ENCODE measurements around the gene TNFSF9. TPM values are rescaled to one million over a fixed set of nuclear protein-coding genes. Genes with fewer than 3 reads are reported as not detected.

Gene TNFSF9
- polyA plus RNA-seq, 1 of the 3 experiments (the other 2 are of a cell fraction), result 10.7 TPM

DNA sequence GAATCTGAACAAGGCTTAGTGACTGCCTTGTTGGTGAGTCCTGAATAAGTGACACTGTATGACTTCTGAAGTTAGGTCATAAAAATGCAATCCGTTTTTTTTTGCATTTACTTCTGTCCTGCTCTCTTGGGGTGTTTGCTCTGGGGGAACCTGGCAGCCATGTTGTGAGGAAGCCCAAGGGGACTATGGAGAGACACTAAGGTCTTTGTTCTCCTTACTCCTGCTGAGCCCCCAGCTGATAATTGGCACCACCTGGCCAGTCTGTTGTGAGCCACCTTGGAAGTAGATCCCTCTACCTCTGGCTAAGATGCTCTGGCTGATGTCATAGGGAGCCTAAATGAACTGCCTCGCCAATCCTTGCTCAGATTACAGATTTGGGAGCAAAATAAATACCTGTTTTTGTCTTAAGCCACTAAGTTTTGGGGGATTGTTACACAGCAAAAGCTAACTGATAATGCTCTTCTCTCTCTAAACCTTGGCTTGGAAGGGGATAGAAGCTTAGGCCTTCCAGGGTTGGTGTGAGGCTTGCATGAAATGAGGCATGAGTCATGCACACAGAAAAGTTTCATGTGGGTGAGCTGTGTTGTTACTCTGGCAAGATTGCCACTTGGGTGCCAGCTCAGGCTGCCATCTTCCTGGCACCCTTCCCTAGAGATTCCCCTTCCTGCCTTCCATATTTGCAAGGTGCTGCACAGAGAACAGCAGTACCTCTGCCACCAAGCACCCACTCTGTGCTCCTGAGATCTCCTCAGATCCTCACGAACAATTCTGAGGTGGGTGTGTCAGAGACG lies 38.8 kb upstream of the TNFSF9 start (continued):
- TF ChIP-seq, protein P1, sequence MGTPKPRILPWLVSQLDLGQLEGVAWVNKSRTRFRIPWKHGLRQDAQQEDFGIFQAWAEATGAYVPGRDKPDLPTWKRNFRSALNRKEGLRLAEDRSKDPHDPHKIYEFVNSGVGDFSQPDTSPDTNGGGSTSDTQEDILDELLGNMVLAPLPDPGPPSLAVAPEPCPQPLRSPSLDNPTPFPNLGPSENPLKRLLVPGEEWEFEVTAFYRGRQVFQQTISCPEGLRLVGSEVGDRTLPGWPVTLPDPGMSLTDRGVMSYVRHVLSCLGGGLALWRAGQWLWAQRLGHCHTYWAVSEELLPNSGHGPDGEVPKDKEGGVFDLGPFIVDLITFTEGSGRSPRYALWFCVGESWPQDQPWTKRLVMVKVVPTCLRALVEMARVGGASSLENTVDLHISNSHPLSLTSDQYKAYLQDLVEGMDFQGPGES (IDR thresholded peaks at IDR 0.05; ENCODE audit: low read depth, low read length), result no peak
- no peak for TF ChIP-seq MEF2A (IDR thresholded peaks at IDR 0.05; ENCODE audit: borderline replicate concordance, low read depth)

- Histone ChIP-seq H3K4me1 (ENCODE audit: control insufficient read depth in 1 of 2, insufficient read depth in 2 of 2, low read depth in 1 of 2, low read length in 1 of 2) (no peaks in the 10 kb centered on the region; a peak in 1 of 4 replicates), H3K9me3 (no peaks in the 10 kb centered on the region), H2AFZ (ENCODE audit: low read depth) (no peak overlapping the region), H3K4me3 (ENCODE audit: low read depth in 2 of 2, low read length in 1 of 2) (no peak overlapping the region), H3K79me2 (ENCODE audit: insufficient read depth) (no peaks in the 10 kb centered on the region), H3K27ac (ENCODE audit: low read depth in 2 of 2, low read length in 1 of 2) (no peak overlapping the region), H3K27me3 (ENCODE audit: insufficient read depth) (no peaks in the 10 kb centered on the region), H3F3A (replicated peaks; ENCODE audit: insufficient read depth) (no peaks in the 10 kb centered on the region), H3K4me2 (no peak overlapping the region), H3K9me2 (no peaks in the 10 kb centered on the region), H3K9ac (no peak overlapping the region), H4K20me1 (ENCODE audit: insufficient read depth) (no peaks in the 10 kb centered on the region), H3K36me3 (replicated peaks in 1 of 2; ENCODE audit: control insufficient read depth in 1 of 2, insufficient read depth in 2 of 2, low read length in 1 of 2) (no peaks in the 10 kb centered on the region)
- 72% methylated on average over 8 of the region's 8 CpGs for WGBS (ENCODE audit: low lambda C conversion rate)
- POLR2A ChIA-PET, result no interaction called here
- DNase-seq, result no peak
- TF ChIP-seq POLR2AphosphoS5 (IDR thresholded peaks at IDR 0.05; ENCODE audit: low read depth, low read length) (no peak), EZH2phosphoT487 (IDR thresholded peaks at IDR 0.05; ENCODE audit: borderline replicate concordance, low read depth) (no peak), RFX5 (IDR thresholded peaks at IDR 0.05; ENCODE audit: low read length) (no peak), MEF2A (IDR thresholded peaks at IDR 0.05; ENCODE audit: borderline replicate concordance, low read depth) (no peak), USF2 (IDR thresholded peaks at IDR 0.05; ENCODE audit: borderline replicate concordance, low read depth, low read length) (no peak)
- CTCF ChIA-PET, result interaction anchor here (0.8 kb wide), 1 partner anchor 9 kb away, joined by 4 read pairs; no protein-coding TSS in a partner anchor
These were observed 36.3 kb upstream of the TNFSF9 start for GRCh38 chr19:6494438-6495036.

GRCh38 chr19:6495947-6496346 lies 34.9 kb upstream of the TNFSF9 start:
- POLR2A ChIA-PET, result no interaction called here
- no peaks in the 10 kb centered on the region; a peak in 1 of 4 replicates for H3K4me1 ChIP-seq (ENCODE audit: control insufficient read depth in 1 of 2, insufficient read depth in 2 of 2, low read depth in 1 of 2, low read length in 1 of 2)
- CTCF ChIA-PET, result no interaction called here
- no peaks in the 10 kb centered on the region for H3K36me3 ChIP-seq (replicated peaks in 1 of 2; ENCODE audit: control insufficient read depth in 1 of 2, insufficient read depth in 2 of 2, low read length in 1 of 2)
- H3F3A ChIP-seq (replicated peaks; ENCODE audit: insufficient read depth), result no peaks in the 10 kb centered on the region
- no peaks in the 10 kb centered on the region for H3K79me2 ChIP-seq (ENCODE audit: insufficient read depth)
- H3K4me3 ChIP-seq (ENCODE audit: low read depth in 2 of 2, low read length in 1 of 2), result no peak overlapping the region
- no peak overlapping the region for H3K9ac ChIP-seq
- no peak overlapping the region for H3K27ac ChIP-seq (ENCODE audit: low read depth in 2 of 2, low read length in 1 of 2)
- no peak for DNase-seq
- no peaks in the 10 kb centered on the region for H4K20me1 ChIP-seq (ENCODE audit: insufficient read depth)
- H3K27me3 ChIP-seq (ENCODE audit: insufficient read depth), result no peaks in the 10 kb centered on the region
- 90% methylated on average over 10 of the region's 19 CpGs for WGBS (ENCODE audit: low lambda C conversion rate)
- no peaks in the 10 kb centered on the region for H3K9me2 ChIP-seq
- H3K4me2 ChIP-seq, result no peak overlapping the region
- no peak overlapping the region for H2AFZ ChIP-seq (ENCODE audit: low read depth)
- no peaks in the 10 kb centered on the region for H3K9me3 ChIP-seq
- TF ChIP-seq EP300 (IDR thresholded peaks at IDR 0.05; ENCODE audit: borderline replicate concordance in 1 of 2, low read depth in 1 of 2, low read length in 1 of 2) (no peak), FOSL2 (IDR thresholded peaks at IDR 0.05; ENCODE audit: borderline replicate concordance, low read depth) (no peak), SIN3A (IDR thresholded peaks at IDR 0.05; ENCODE audit: borderline replicate concordance, low read depth, low read length) (no peak), MEF2A (IDR thresholded peaks at IDR 0.05; ENCODE audit: borderline replicate concordance, low read depth) (no peak)
- TF ChIP-seq, protein P2, sequence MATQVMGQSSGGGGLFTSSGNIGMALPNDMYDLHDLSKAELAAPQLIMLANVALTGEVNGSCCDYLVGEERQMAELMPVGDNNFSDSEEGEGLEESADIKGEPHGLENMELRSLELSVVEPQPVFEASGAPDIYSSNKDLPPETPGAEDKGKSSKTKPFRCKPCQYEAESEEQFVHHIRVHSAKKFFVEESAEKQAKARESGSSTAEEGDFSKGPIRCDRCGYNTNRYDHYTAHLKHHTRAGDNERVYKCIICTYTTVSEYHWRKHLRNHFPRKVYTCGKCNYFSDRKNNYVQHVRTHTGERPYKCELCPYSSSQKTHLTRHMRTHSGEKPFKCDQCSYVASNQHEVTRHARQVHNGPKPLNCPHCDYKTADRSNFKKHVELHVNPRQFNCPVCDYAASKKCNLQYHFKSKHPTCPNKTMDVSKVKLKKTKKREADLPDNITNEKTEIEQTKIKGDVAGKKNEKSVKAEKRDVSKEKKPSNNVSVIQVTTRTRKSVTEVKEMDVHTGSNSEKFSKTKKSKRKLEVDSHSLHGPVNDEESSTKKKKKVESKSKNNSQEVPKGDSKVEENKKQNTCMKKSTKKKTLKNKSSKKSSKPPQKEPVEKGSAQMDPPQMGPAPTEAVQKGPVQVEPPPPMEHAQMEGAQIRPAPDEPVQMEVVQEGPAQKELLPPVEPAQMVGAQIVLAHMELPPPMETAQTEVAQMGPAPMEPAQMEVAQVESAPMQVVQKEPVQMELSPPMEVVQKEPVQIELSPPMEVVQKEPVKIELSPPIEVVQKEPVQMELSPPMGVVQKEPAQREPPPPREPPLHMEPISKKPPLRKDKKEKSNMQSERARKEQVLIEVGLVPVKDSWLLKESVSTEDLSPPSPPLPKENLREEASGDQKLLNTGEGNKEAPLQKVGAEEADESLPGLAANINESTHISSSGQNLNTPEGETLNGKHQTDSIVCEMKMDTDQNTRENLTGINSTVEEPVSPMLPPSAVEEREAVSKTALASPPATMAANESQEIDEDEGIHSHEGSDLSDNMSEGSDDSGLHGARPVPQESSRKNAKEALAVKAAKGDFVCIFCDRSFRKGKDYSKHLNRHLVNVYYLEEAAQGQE (IDR thresholded peaks at IDR 0.05; ENCODE audit: low read depth, low read length), result no peak
- TF ChIP-seq, protein P1 (IDR thresholded peaks at IDR 0.05; ENCODE audit: low read depth, low read length), result no peak
- TF ChIP-seq, protein P3, sequence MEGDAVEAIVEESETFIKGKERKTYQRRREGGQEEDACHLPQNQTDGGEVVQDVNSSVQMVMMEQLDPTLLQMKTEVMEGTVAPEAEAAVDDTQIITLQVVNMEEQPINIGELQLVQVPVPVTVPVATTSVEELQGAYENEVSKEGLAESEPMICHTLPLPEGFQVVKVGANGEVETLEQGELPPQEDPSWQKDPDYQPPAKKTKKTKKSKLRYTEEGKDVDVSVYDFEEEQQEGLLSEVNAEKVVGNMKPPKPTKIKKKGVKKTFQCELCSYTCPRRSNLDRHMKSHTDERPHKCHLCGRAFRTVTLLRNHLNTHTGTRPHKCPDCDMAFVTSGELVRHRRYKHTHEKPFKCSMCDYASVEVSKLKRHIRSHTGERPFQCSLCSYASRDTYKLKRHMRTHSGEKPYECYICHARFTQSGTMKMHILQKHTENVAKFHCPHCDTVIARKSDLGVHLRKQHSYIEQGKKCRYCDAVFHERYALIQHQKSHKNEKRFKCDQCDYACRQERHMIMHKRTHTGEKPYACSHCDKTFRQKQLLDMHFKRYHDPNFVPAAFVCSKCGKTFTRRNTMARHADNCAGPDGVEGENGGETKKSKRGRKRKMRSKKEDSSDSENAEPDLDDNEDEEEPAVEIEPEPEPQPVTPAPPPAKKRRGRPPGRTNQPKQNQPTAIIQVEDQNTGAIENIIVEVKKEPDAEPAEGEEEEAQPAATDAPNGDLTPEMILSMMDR (IDR thresholded peaks at IDR 0.05), result no peak

Measured in SK-N-SH (cell line).